Stimulated activated CD4-positive, alpha-beta T cell treated with anti-CD3 and anti-CD28 coated beads, Interleukin-1b, Interleukin-23, amount 100 ng/mL, for 4 hours (primary cell): Measurements from ENCODE around the gene GPR62.
A peak's percentile ranks its signal among the peaks of the same experiment; 100 is the strongest.
"Not testable (repeated sequence)": the region's sequence is repeated elsewhere in the genome, so short reads cannot be mapped to it uniquely, and the experiment has no call there.

Source experiments
- DNase-seq, 2 donors: peaks; one replicate each; pipeline ENCODE4 v3.0.0-alpha.2; 2020; ENCODE audit warnings: low read depth in 2 of 2

The GPR62 gene

DNA sequence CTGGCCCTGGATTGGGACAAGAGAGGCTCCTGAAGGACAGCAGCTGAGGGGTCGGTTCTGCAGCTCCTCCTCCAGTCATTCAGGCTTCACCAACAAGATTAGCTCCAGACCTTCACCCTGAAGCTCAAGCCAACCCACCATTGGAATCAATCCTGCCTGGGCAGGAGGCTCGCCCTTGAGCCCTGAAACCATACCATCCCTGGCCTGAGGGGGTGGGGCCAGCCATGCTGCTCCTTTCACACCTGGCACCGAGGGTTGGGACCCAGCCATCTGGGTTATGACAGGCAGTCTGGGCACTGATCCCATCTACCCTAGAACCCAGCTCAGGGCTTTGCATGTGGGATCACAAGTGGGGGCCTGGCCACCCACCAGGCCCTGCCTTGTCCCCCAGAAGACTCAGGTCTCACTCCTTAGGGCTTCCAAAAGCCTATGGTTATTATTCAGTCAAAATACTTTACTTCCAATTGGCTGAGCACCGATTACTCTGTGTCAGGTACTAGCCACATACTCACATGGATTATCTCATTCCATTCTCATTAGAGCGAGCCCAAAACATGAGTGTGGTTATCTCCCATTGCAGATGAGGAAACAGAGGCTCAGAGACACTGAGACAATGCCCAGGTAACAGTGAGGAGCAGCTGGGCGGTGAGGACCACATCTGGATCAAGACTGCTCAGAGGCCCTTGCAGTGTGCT is 15.6 kb downstream of the GPR62 start:
- no peak for DNase-seq

DNA sequence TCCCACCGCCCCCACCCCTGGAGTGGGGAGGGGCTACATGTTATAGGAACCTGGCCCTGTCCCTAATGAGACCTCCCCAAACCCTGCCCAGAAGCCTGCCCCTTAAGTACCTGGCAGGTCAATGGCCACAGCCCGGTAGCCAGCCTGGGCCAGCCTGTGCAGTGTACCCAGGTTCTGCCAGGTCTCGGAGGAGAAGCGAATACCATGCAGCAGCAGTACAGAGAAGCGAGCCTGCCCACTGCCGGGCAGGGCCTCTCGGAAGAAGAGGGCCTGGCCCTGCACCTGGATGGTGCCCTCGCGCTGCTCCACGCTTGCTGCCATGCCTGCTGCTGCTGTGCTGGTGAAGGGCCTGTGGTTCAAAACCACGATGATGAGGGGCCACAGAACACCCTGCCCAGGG is 16.2 kb downstream of the GPR62 start:
- no peak for DNase-seq

DNA sequence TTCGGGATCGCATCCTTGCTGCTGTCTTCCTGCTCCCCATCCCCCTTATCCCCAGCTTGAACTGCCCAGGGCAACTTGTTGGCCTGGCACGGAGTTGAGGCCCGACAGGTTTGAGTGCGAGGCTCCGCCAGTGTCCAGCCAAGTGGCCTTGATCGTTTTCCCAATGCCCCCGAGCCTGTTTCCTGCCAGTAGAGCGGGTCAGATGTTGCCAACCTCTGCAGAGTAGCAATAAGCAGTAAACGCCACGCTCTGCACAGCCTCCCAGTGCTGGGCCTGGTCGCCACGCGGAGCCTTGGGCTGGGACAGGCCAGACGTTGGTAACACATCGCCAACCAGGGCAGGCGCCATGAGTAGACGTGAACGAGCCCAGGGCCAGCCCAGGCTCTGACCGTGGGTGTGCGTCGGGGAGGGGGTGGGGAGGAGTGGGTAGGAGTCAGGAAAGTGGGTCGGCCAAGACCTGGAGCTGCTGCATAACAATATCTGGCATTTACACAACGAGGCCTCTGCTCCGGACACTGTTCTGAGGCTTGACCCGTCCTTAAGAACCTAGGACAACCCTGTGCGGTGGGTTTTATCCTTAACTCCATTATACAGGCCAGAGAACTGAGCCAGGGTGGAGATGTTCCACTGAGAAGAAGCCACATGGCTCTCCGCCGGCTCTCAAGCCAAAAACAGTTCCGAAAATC is 19.2 kb downstream of the GPR62 start:
- DNase-seq: no peak

DNA sequence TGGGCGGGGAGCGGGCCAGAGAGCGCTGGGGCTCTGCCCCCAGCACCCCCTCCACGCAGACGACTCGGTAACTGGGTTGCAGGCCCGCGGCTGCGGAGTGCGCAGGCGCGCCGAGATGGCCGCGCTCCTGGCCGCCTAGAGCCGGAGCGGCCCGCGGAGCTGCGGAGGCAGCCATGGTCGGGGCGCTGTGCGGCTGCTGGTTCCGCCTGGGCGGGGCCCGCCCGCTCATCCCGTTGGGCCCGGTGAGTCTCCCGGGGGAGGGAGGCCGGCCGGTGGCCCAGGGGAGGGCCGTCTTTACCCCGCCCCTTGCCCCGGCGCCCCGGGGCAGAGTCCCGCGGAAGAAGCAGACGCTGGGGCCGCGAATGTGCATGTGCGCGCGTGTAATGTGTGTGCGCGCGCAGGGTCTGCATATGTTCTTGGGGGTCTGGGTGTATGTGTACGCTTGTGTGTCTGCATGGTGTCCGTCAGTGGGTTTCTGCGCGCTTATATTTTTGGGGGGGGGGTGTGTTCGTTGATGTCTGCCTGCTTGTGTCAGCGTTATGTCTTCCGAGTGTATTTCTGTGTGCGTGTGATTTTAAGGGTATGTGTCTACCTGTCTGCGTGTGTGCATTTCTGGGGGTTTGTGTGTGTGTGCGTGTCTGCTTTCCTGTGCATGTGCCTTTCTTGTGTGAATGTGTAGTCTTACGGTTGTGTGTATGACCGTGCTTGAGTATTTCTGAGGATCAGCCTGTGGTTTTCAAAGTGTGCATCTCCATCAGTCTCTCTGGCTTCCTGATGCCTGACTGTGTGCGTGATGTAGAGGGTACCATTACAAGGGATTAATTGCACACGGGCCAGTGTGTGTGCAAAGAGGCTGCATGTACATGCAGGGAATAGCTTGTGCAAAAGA is 20.0 kb downstream of the GPR62 start, which contains the start of gene ABHD14A:
Gene ABHD14A (plus strand): TSS at position 102 of the 889 bp plus-strand sequence. CDS start 72 bp downstream, at position 174.
- peak in 1 of 2 donors; percentile 64 for DNase-seq

DNA sequence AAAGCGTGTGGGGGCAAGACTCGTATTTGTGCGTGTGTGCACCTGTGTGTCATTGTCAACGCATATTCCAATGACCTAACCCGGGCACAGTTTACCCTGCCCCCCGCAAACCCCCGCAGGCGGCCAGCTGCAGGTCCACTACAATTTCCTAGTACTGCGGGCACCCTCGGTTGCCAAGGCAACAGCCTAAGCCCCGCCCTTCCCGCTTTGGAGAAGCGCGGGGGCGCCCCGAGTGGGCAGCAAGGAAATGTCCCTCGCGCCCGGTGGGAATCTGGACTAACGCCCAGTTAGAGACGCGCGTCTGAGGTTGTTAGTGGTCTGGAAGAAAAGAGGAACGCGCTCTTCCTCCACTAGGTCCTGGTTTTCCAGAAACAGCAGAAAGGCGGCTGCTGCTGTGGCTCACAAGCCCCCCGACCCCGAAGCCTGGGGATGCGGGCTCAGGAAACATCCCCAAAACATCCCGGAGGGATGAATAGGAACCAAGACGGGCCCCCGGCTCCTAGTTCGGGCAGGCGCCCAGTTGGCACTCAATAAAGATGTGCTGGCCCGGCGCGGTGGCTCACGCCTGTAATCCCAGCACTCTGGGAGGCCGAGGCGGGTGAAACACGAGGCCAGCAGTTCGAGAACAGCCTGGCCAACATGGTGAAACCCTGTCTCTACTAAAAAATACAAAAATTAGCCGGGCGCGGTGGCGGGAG is 20.8 kb downstream of the GPR62 start:
- no peak for DNase-seq

DNA sequence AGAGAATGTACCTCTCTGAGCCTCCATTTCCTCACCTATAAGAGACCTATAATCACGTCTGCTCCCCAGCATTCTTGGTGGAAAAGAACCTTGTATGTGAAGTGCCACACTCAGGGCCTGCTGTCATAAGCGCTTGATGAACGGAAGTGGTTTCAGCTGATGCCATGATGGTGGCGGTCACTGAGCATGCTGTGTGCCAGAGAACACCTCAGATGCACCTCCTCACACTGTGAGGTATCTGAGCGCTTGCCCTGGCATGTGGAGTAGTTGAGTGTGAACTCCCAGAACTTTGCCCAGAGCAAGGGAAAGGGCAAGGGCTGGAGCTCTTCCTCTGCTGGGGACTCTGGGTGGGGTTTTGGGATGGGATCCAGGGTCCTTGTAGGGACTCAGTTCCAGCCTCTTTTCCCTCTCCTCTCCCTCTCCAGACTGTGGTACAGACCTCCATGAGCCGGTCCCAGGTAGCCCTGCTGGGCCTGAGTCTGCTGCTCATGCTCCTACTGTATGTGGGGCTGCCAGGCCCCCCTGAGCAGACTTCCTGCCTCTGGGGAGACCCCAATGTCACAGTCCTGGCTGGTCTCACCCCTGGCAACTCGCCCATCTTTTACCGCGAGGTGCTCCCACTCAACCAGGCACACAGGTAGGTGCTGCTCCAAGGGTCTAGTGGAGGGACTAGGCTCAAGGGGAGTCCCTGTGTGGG is 22.4 kb downstream of the GPR62 start:
- no peak for DNase-seq

DNA sequence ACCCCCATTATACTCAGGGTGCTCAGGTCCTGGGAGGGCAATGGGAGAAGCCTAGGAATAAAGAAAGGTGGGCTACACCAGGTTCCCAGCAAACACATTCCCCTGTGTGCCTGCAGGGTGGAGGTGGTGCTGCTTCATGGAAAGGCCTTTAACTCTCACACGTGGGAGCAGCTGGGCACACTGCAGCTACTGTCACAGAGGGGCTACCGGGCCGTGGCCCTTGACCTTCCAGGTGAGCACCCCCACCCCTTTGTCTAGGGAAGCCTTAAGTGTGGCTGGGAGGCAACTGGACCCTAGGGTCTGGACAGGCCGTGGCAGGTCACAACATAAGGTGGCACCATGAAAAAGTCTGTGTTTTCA is 22.9 kb downstream of the GPR62 start:
- no peak for DNase-seq

DNA sequence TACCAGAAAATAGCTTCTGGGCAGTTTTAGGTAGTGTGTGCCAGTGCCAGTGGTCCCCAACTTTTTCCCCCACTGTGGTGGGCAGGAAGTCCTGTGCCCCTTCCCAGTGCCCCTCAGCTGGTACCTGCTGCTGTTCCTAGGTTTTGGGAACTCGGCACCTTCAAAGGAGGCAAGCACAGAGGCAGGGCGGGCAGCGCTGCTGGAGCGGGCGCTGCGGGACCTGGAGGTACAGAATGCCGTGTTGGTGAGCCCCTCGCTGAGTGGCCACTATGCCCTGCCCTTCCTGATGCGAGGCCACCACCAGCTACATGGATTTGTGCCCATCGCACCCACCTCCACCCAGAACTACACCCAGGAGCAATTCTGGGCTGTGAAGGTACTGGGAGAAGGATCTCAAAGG is 25.1 kb downstream of the GPR62 start:
- DNase-seq: no peak

DNA sequence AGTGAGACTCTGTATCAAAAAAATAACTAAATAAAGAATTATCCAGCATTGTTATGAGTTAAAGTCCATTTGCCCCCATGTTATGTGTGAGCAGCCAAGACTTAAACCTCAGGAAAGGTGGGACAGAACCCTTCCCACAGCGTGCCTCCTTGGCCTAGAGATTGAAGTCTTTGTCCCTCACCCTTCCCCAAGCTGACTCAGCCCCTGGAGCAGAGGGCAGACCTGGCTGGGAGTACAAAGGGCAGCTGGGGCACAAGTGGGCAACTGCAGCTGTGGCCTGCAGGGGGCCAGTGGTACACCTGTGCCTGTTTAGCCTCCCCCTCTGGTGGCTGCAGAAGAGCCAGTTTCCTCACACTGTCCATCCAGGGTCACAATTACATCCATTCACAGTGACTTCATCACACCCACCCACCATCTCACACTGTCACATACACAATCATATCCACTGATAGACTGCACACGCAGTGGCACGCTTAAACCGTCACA is 27.2 kb downstream of the GPR62 start:
- no peak for DNase-seq

DNA sequence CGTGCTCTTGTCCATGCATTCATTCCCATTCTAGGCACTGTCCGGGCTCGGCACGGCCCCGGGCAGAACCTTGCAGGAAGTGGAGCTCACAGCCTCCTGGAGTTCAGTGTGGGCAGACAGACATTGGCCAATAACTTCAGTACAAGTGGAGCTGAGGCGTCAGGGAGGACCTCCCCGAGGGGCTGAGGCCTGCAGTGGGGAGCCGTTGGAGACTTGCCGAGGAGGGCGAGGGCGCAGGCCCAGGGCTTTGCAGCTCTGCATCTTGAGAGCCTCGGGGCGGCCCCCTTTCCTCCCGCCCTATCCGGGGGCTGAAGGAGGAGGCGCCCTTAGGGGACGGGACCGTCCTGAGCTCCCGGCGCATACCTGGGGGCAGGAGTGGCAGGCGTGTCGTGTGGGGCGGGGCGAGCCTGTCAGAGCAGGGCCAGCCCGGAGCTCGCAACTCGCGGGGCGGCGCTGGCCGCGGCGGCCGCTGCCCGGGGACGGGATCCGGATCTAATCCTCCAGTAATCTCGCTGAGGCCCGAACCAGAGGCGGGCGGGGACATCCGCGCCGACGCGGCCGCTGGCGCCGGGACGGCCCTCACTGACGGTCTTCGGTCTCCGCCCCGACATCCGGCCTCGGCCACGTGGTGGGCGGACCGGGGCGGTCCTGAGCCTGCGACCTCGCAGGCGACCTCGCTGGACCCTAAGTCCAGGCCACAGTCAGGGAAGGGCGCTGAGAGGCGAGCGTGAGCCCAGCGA is 27.8 kb downstream of the GPR62 start, which contains the start of gene ACY1:
Gene ACY1 (plus strand): TSS at position 698 of the 740 bp plus-strand sequence. CDS start 530 bp downstream, outside the sequence.
- peak; percentile 41 to 73 for DNase-seq

DNA sequence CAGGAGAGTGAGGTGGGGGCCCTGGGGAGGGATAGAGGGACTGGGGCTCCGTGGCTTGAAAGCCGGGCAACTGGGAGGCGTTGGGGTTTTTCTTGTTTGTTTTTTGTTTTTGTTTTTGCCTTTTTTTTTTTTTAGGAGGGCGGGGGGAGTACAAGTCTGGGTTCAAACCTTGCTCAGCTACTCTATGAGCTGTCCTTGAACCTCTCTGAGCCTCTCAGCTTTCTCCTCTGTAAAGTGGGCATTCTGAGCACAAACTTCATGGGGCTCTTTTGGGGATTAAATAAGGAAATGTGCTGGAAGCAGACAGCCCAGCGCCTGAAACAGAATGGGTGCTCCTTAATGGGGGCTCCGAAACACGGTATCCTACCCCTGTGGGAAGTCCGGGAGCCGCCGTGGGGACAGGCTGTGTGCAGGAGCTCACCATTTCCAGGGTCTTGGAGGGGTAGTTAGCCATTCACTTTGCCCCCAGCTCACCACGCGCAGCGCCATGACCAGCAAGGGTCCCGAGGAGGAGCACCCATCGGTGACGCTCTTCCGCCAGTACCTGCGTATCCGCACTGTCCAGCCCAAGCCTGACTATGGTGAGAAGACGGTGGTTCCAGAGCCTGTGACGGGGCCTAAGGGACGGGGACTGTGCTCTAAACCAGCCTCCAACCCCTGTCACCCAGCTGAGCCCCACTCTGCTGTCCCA is 28.5 kb downstream of the GPR62 start:
- DNase-seq: no peak

DNA sequence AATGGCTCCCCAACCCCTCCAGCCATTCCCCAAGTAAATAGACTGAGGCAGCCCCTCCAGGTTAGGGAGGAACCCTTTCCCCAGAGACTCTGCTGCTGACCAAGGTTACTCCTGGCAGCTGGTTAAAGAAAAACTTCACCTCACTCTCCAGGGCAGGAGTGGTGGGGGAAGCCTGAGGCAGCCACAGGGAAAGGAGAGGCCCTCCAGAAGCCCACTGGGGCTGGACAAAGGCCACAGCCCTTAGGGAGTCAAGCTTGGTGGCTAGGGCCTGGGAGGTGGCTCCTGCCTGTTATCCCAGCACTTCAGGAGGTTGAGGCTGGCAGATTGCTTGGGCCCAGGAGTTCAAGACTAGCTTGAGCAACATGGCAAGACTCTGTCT is 29.1 kb downstream of the GPR62 start:
- no peak for DNase-seq

DNA sequence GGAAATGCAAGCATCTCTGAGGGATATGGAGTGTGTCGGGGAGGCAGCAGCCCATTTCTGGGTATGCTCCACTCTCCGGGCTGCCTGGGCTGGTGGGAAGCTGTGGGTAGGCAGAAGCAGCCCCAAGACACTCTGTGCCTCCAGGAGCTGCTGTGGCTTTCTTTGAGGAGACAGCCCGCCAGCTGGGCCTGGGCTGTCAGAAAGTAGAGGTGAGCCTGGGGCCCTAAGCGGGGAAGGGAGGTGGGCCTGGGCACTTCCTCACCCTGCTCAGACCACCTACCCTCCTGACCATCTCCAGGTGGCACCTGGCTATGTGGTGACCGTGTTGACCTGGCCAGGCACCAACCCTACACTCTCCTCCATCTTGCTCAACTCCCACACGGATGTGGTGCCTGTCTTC is 29.9 kb downstream of the GPR62 start:
- DNase-seq: no peak

DNA sequence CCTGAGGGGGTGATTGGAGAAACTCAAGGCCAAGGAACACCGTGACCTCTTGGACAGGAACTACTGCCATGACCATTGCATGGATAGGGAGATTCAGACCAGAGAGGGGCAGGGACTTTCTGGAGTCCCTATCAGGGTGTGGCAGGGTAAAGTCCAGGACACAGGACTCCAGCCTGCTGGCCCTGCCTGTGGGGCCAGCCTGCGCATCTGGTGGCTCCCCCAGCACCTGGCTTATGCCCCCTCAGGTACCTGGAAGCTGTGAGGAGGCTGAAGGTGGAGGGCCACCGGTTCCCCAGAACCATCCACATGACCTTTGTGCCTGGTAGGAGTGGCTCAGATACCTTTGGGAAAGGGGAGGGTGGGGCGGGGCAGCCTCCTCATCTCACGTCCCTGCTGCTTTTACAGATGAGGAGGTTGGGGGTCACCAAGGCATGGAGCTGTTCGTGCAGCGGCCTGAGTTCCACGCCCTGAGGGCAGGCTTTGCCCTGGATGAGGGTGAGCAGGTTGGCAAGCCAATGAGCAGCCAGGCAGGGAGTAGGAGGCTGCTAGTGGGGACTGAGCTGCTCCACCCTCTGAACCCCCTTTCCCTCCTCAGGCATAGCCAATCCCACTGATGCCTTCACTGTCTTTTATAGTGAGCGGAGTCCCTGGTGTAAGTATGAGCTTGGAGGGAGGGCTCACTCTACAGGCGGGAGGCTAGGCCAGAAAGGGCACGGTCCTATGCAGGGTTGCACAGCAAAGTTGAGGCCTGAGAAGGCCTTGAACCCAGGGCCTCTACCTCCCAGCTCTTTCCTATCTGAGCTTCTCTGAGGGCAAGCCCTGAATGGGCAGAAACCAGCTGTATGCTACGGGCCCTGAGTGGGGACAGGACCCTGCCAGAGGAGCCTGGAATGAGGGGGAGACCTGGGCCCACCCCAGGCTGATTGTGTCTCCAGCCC is 31.1 kb downstream of the GPR62 start:
- DNase-seq: no peak

DNA sequence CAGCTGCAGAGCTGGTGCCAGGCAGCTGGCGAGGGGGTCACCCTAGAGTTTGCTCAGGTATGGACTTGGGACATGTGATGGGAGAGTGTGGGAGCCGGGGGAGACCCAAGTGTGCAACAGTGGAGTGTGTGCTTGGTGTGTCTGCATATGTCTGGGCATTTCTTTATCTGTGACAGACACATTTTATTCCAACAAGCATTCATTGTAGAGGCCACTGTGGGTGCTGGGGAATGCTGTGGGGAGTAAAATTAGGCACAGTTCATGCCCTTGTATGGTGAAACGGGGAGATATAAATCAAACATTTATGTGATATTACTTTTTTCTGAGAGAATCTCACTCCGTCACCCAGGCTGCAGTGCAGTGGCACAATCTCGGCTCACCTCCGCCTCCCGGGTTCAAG is 32.4 kb downstream of the GPR62 start:
- no peak for DNase-seq

DNA sequence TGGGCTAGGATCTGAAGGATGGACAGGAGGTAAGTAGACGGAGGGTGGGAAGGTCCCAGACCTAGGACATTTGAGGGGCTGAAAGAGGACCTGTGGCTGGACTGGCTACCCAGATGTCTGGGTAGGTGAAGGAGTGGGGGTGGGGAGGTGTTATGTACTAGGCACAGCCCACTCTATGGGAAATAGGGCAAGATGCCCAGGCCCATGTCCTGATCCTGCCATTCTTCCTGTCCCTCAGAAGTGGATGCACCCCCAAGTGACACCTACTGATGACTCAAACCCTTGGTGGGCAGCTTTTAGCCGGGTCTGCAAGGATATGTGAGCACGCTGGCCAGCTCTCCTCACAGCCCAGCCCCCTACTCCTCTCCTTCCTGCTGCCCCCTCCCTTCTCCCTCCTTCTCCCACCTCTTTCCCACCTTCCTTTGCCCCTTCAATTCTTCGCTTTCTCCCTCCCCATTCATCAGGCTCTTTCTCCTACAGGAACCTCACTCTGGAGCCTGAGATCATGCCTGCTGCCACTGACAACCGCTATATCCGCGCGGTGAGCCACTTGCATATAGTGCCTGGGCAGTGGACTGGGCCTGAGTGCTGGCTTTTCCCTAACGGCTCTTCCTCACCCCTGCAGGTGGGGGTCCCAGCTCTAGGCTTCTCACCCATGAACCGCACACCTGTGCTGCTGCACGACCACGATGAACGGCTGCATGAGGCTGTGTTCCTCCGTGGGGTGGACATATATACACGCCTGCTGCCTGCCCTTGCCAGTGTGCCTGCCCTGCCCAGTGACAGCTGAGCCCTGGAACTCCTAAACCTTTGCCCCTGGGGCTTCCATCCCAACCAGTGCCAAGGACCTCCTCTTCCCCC is 33.3 kb downstream of the GPR62 start:
- no peak for DNase-seq

DNA sequence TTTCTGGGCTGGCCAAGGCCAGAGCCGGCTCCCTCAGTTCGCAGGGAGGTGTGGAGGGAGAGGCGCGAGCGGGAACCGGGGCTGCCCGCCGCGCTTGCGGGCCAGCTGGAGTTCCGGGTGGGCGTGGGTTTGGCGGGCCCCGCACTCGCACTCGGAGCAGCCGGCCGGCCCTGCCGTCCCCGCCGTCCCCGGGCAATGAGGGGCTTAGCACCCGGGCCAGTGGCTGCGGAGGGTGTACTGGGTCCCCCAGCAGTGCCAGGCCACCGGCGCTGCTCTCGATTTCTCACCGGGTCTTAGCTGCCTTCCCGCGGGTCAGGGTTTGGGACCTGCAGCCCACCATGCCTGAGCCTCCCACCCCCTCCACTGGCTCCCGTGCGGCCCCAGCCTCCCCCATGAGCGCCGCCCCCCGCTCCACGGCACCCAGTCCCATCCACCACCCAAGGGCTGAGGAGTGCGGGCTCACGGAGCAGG is 35.4 kb downstream of the GPR62 start:
- DNase-seq: not testable (repeated sequence)
